GM12801 (cell line): Measurements from ENCODE around the gene PPP4R2.

Experiments used
- TF ChIP-seq, protein P1 (sequence below): IDR thresholded peaks from one replicate; pipeline ENCODE4 v1.5.1; 2011; ENCODE audit warnings: control low read depth; ENCODE audit not compliant: insufficient read length; ENCODE audit errors: extremely low read depth

PPP4R2 gene

GRCh38 chr3:73094129-73094528 lies 97.5 kb downstream of the PPP4R2 start:
- TF ChIP-seq, protein P1, sequence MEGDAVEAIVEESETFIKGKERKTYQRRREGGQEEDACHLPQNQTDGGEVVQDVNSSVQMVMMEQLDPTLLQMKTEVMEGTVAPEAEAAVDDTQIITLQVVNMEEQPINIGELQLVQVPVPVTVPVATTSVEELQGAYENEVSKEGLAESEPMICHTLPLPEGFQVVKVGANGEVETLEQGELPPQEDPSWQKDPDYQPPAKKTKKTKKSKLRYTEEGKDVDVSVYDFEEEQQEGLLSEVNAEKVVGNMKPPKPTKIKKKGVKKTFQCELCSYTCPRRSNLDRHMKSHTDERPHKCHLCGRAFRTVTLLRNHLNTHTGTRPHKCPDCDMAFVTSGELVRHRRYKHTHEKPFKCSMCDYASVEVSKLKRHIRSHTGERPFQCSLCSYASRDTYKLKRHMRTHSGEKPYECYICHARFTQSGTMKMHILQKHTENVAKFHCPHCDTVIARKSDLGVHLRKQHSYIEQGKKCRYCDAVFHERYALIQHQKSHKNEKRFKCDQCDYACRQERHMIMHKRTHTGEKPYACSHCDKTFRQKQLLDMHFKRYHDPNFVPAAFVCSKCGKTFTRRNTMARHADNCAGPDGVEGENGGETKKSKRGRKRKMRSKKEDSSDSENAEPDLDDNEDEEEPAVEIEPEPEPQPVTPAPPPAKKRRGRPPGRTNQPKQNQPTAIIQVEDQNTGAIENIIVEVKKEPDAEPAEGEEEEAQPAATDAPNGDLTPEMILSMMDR, result no peak

GRCh38 chr3:73094951-73095350 lies 98.3 kb downstream of the PPP4R2 start:
- TF ChIP-seq, protein P1, result no peak

DNA sequence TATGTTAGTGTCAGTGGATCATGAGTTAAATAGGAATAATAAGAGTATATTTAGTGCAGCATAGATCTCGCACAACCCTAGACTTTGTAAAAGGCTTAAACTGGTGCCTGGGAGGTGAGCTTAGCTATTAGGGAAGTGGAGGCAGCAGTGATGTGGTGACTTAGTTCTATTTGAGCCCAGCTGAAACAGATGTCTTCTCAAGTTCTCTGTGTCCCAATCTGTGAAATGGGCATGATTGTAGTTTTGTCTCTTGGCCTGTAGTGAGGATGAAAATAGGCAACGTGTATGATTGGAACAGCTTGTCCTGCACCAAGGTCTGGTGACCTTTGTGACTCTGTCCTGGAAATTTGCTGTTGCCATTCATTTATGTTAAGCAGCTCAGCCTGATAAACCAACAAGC lies 99.6 kb downstream of the PPP4R2 start:
- TF ChIP-seq, protein P1, result no peak

GRCh38 chr3:73098026-73098425 lies 101.4 kb downstream of the PPP4R2 start:
- TF ChIP-seq, protein P1, result no peak

- TF ChIP-seq, protein P1, result no peak
These were observed 102.3 kb downstream of the PPP4R2 start for GRCh38 chr3:73098873-73099272.

DNA sequence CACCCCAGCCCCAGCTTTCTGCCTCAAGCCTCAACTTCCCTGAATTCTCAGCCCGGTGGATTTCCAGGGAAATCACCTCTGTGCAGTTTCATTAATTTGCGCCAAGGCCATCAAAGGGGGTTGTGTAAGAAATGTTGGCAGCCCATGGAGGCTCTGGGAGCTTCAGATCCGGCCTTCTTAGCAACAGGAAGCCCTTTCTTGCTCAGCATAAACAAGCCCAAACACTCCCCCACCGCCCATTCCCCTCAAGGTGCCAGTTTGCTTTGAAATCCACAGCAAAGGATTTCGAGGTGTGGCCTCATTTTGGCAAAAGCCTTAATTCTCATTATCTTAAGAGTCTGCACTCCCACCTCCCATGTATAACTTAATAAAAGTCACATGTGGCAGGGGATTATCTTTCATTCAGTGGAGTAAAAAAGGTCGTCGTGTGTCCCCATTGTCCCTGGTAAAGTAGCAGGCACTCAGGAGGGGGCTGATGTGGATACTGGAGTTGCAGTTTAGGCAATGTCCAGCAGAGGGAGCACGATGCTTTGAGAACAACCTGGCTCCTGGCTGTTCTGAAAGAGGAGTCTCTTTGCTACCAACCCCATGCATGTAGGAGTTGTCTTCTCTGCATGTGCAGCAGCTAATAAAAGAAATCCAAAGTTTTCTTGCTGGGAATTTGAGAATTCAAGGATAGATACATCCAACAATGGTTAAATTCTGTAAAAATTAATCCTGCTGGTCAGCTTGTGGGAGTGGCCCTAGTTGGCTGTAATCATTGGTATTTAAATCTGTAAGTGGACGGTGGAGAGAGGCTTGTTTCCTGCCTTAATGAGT lies 104.3 kb downstream of the PPP4R2 start:
- TF ChIP-seq, protein P1, result no peak

GRCh38 chr3:73101881-73102280 lies 105.3 kb downstream of the PPP4R2 start:
- TF ChIP-seq, protein P1, result no peak
